Measurements from ENCODE around the gene ATP1A1.

DNA sequence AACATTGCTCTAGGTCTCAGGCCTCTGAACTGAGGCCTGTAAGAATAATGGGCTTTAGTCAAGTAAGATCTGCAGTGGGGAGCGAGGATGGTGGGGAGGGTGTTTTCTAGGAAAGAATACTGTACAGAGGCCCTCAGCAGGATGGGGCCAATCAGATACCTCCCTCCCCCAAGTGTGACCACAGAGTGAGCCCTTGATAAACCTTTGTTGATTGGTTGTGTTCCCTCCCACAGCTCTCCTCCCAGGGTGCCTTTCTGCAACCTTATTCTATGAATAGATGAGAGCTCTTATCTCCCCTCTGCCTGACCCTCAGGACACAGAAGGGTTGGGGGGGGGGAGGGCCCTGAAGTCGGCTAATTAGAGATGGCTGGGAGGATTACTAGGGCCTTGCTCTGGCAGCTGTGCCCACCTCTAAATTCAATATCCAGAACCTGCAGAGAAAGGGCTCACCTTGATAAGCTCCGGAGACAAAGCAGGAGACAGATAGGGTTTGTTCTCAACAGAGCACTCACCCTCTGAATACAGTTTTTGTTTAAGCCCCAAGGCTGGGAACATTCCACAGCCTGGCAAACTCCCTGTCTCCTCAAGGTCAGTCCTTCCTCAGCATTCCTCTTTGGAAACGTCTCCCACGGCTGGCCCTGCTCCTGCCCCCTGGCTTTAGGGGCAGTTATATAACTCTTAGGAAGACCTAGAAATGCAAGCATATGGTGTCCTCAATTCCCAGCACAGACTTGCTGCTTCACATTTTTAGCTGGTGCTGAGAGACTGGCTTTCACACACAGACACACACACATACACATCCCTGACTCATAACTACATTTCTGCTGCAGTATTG, 42.9 kb downstream of the ATP1A1 start:
- TF ChIP-seq CTCF (IDR thresholded peaks at IDR 0.05) (no peak), EZH2 (IDR thresholded peaks at IDR 0.05; ENCODE audit: borderline replicate concordance, insufficient read depth, low read depth, low read length, poor library complexity, severe bottlenecking) (no peak)
